Measurements from ENCODE around the gene CRNKL1.
A peak's percentile ranks its signal among the peaks of the same experiment; 100 is the strongest.
"Not testable (repeated sequence)": the region's sequence is repeated elsewhere in the genome, so short reads cannot be mapped to it uniquely, and the experiment has no call there.

Gene CRNKL1

GRCh38 chr20:20003955-20004322, 48.3 kb downstream of the CRNKL1 start:
- not testable (repeated sequence) for DNase-seq

DNA sequence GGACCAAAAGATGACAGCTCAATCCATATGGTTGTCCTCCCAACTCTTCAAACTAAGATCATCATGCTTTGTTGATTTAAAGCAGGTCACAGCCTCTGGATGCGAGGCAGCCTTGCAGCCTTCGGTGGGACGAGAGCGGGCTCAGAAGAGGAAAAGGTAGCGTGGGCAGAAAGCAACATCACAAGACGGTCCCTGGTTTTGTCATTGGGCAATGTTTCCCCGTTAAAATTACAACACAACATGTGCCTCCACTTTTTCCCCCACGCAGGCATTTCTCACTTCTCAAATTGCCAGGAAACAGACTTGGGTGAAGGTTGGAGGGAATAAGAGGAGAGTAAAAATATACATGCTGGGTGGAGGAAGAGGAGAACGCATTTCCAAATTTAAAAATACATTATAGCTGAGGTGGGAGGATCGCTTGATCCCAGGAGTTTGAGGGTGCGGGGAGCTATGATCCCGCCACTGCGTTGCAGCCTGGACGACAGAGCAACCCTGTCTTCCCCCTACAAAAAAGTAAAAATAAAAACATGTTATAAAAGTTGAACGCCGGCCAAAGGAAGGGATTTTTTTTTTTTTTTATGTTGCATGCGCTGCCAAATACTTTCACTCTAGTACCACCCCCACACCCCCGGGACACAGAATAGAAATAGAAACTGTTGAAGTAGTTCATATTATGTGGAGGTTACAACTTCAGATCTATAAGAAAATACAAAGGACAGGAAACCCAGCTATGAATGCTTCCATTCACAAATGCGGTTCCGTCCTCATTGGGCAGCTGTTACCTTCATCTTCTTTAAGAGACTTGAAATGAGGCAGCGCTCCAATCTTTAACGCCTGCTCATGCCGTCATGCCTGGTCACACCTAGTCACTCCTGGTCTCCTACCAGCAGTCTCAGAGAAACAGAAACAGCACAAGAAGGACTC, 49.0 kb downstream of the CRNKL1 start:
- DNase-seq, result no peak

DNA sequence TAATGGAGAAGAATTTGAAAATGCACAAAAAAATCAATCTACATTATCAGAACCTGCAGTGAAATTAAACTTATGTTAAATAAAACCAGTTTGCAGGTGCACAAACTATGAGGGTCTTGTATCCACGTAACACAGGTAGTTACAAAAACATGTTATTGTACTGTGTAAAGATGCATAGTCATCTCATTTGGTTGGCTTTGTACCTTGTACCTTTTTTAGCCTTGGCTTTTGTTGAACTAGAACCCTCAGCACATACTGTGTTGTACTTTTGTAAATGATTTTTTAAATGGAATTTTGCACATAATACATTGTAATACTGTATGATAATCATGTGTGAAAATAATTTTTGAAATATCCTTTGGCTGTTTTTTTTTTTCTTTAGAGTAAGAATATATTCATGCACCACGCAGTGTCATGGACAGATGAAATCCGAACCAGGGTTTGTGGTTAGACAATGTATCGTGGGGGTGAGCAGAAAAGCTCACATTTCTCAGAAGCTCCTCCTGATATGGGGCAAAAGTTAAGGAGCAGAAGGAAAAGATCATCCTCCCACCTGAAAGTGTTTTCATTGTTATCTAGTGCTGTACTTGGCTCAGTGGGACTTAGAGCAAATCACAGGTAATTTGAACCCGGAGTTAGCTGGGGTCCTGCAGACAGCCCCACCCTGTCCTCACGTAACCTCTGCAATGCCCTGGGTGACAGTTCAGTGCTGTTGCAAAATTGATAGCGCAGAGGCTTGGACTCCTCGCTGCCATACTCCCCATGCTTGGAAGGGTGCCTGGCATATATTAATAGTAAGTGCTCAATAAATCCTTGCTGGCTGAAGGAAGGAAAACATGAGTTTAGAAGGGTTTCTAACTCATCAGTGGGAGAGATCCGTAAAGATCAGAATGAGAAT, 49.9 kb downstream of the CRNKL1 start:
- DNase-seq, result no peak

- no peak for DNase-seq
Observed at GRCh38 chr20:20000211-20000968, 51.9 kb downstream of the CRNKL1 start.

GRCh38 chr20:19998990-19999705, 53.1 kb downstream of the CRNKL1 start:
- no peak for DNase-seq

GRCh38 chr20:19996917-19997316, 55.3 kb downstream of the CRNKL1 start:
- no peak for DNase-seq

DNA sequence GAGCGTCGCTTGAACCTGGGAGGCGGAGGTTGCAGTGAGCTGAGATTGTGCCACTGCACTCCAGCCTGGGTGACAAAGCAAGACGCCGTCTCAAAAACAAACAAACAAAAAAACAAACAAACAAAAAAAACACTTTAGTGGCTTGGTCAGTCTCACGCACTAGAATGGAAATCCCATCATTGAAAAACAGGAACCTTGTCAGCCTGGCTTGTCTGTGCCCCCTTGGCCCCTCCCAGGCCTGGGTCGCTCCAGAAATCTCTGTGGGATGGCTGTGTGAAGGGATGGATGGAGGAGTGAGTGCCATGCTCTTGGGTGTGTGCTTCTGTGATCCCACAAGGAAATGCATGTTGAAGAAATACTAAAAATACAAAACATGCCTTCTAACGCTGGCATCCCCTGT, 56.0 kb downstream of the CRNKL1 start:
- no peak for DNase-seq

- DNase-seq, result peak in 1 of 2 donors; percentile 33
Observed at GRCh38 chr20:19995220-19995863, 56.9 kb downstream of the CRNKL1 start.

DNA sequence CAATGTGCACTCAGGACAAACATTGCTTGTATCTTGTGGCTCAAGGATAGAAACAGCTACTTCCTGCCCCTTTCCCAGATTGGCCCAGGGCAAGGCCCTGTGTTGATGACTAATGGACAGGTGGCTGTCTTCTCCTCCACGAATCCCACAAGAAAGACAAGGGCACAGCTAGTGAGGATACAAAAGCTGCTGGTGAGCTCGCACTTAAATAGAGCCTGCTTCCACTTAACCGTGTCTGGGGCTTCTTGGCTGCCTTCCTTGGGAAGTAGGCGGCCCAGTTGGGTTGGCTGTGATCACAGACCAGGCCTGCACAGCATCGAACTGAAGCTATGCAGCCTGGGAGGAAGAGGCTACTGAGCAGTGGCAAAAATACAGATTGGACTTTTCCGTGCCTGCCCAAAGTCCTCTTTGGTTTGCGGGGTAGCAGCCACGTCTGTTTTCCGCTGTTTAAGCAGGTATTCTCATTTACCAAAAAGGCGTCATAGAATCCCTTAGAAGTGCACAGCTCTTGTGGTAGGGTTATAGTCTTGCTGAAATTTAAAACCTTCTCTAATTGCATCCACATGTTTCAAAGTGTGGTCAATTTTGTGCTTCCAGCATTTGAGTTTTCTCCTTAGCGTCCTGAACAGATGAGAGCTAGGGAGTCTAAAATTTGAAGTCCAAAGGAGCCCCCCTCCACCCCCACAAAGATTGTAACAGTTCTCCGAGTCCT, 58.2 kb downstream of the CRNKL1 start:
- DNase-seq, result no peak

- no peak for DNase-seq
Observed at GRCh38 chr20:19992996-19993908, 59.0 kb downstream of the CRNKL1 start.

GRCh38 chr20:19991854-19992253, 60.4 kb downstream of the CRNKL1 start:
- no peak for DNase-seq

DNA sequence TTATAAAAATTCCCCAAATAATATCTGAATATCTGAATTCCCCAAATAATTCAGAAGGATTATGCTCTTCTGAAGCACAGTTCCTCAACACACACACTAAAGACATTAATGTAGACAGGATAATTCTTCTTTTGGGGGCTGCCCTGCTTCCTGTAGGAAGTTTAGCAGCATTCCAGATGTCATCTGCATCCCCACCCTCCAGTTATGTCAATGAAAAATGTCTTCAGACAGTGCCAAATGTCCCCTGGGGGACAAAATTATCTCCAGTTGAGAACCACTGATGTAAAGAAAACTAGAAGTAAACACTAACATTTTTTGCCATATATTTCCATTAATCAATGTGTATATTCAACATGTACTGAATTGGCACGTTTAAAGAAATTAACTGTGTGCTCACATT, 61.0 kb downstream of the CRNKL1 start:
- DNase-seq, result no peak

DNA sequence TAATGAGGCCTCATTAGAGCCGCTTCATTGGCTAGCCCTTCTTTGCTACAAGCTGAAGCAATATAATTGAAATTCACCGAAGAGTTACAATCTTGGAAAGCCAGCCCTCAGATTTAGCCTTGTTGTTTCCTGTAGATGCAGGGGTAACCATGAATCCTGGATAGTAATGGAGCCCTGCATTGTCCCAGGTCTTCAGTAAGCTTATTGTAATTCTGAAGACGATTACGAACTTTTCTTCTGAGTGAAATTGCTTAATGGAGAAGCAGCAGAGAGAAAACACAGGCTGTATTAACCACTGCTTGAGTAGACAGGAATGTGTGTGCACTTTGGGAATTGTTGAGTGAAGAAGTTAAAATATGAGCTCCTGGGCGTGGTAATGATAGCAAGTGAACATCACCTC, 61.4 kb downstream of the CRNKL1 start:
- DNase-seq, result no peak

DNA sequence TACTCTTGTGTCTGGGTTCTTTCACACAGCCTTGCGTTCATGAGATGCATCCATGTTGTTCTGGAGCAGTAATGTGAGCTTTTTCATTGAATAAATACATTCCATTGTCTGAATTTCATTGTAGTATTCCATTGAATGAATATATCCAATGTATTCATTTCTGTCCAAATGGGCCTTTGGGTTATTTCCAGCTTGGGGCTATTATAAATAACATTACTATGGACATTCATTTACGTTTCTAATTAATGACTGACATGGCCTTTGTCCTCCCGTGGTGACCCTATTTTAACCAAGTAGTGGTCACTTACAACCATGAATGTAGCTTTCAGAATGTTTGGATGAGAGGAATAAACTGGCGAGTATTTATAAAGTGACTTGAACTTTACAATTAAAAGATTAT, 65.2 kb downstream of the CRNKL1 start:
- no peak for DNase-seq

DNA sequence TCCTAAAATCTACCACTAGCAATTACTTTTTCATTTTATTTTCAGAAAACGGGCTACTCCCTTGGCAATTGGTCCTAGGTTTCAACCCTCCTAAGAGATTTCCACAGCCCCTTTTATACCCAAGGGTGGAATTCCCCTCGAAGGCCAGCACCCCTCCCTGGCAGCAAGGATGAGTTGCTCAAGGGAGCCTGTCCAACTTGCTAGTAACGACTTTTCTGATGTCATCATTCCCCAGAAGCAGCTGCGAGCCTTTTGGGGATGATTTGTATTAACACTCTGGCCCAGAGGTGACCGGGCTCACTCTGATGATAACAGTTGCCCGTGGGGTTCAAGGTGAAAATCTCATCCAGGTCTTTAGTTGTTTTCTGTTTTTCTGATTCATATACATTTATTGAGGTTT, 65.8 kb downstream of the CRNKL1 start:
- DNase-seq, result no peak

Measured in activated CD4-positive, alpha-beta T cell treated with anti-CD3 and anti-CD28 coated beads for 4 hours (primary cell).